Common myeloid progenitor, CD34-positive (primary cell): Measurements from ENCODE around the gene KRTAP22-2.

Experiments used
- CTCF ChIA-PET: fragments of 350-600 bp; sonication (Branson Sonifier 250); formaldehyde crosslinking; loops from one replicate; lab custom pipeline; 2021; ENCODE audit warnings: antibody characterized with exemption; lab: Charles Lee
- POLR2A ChIA-PET: fragments of 350-600 bp; sonication (Branson Sonifier 250); formaldehyde crosslinking; loops from one replicate; lab custom pipeline; 2021; ENCODE audit warnings: antibody characterized with exemption; lab: Charles Lee
- DNase-seq, 3 donors: peaks; one replicate each; pipeline versions ENCODE4 v3.0.0 to v3.0.0-alpha.2; 2013
- H3K27ac ChIP-seq, 2 experiments: 1 replicate in 1 of 2; 2 replicates in 1 of 2; pipeline ENCODE4 v1.7.0; 2013; ENCODE audit warnings: inconsistent platforms in 2 of 2, low read length in 2 of 2, mild to moderate bottlenecking in 2 of 2, low read depth in 1 of 2, moderate library complexity in 1 of 2; ENCODE audit not compliant: severe bottlenecking in 2 of 2, insufficient read depth in 1 of 2, poor library complexity in 1 of 2
- H3K27me3 ChIP-seq, 5 experiments: replicated peaks in 2 of 5; 1 replicate in 3 of 5; 2 replicates in 2 of 5; pipeline versions ENCODE4 v1.6.1 to v1.7.0; 2013; ENCODE audit warnings: low read length in 4 of 5, mild to moderate bottlenecking in 2 of 5, moderate library complexity in 2 of 5, inconsistent platforms in 1 of 5; ENCODE audit not compliant: insufficient read depth in 5 of 5, control insufficient read depth in 4 of 5
- H3K36me3 ChIP-seq, 4 experiments: 1 replicate in 2 of 4; 2 replicates in 2 of 4; pipeline versions ENCODE4 v1.6.1 to v1.7.0; 2013; ENCODE audit warnings: low read length in 3 of 4, control low read depth in 1 of 4, mild to moderate bottlenecking in 1 of 4; ENCODE audit not compliant: control insufficient read depth in 4 of 4, insufficient read depth in 4 of 4
- H3K4me1 ChIP-seq, 4 experiments: 1 replicate in 3 of 4; 2 replicates in 1 of 4; pipeline versions ENCODE4 v1.6.1 to v1.7.1; 2013; ENCODE audit warnings: low read length in 3 of 4, mild to moderate bottlenecking in 3 of 4, control low read depth in 1 of 4, inconsistent platforms in 1 of 4, moderate library complexity in 1 of 4; ENCODE audit not compliant: control insufficient read depth in 4 of 4, insufficient read depth in 4 of 4; ENCODE audit errors: control extremely low read depth in 1 of 4
- H3K4me3 ChIP-seq, 7 experiments: 1 replicate in 4 of 7; 2 replicates in 3 of 7; pipeline versions ENCODE4 v1.5.1 to v1.7.0; 2013; ENCODE audit warnings: mild to moderate bottlenecking in 7 of 7, low read length in 6 of 7, moderate library complexity in 6 of 7, inconsistent platforms in 2 of 7, low read depth in 2 of 7, control low read depth in 1 of 7; ENCODE audit not compliant: insufficient read depth in 4 of 7, control insufficient read depth in 1 of 7; ENCODE audit errors: extremely low read depth in 1 of 7
- H3K9me3 ChIP-seq, 5 experiments: 1 replicate in 4 of 5; 2 replicates in 1 of 5; pipeline versions ENCODE4 v1.6.1 to v1.7.1; 2013; ENCODE audit warnings: low read length in 4 of 5, mild to moderate bottlenecking in 2 of 5, inconsistent platforms in 1 of 5, low read depth in 1 of 5, moderate library complexity in 1 of 5; ENCODE audit not compliant: control insufficient read depth in 4 of 5, insufficient read depth in 2 of 5; ENCODE audit errors: control extremely low read depth in 1 of 5
- WGBS: methylation state at CpG from one replicate; pipeline ENCODE4 v1.1.5; 2013; ENCODE audit not compliant: insufficient coverage; 5-methylcytosine and 5-hydroxymethylcytosine counted together

Gene KRTAP22-2

GRCh38 chr21:30600787-30601186, 10.6 kb upstream of the KRTAP22-2 start, which contains the start of gene KRTAP22-1:
KRTAP22-1 (plus strand) TSS chr21:30601087.
- Histone ChIP-seq H3K9me3 (no peaks in the 10 kb centered on the region), H3K27ac (no peak within 1 kb of the TSS), H3K4me3 (no peak within 1 kb of the TSS), H3K4me1 (no peaks in the 10 kb centered on the region), H3K36me3 (no peaks in the 10 kb centered on the region), H3K27me3 (no peaks in the 10 kb centered on the region)
- no peak for DNase-seq
- WGBS, result no CpG with 5 or more reads among the region's 1 CpG
- CTCF ChIA-PET, result no interaction called here
- POLR2A ChIA-PET, result no interaction called here

GRCh38 chr21:30598802-30599201, 8.6 kb upstream of the KRTAP22-2 start, which contains the start of gene KRTAP6-2:
KRTAP6-2 (minus strand) TSS chr21:30598902; CDS start chr21:30598874, 28 bp downstream.
- CTCF ChIA-PET, result no interaction called here
- Histone ChIP-seq H3K4me1 (no peaks in the 10 kb centered on the region), H3K27ac (no peak within 1 kb of the TSS), H3K36me3 (no peaks in the 10 kb centered on the region), H3K27me3 (no peaks in the 10 kb centered on the region), H3K9me3 (no peaks in the 10 kb centered on the region), H3K4me3 (no peak within 1 kb of the TSS)
- DNase-seq, result no peak
- POLR2A ChIA-PET, result no interaction called here
- WGBS, result 91% methylated on average over 6 of the region's 6 CpGs

- no peak within 1 kb of the TSS for H3K27ac ChIP-seq
- DNase-seq, result no peak
- H3K9me3 ChIP-seq, result no peaks in the 10 kb centered on the region
- no peaks in the 10 kb centered on the region for H3K27me3 ChIP-seq
- ChIA-PET POLR2A (no interaction called here), CTCF (no interaction called here)
- WGBS, result 96% methylated on average over 3 of the region's 4 CpGs
- no peaks in the 10 kb centered on the region for H3K4me1 ChIP-seq
- no peak within 1 kb of the TSS for H3K4me3 ChIP-seq
- H3K36me3 ChIP-seq, result no peaks in the 10 kb centered on the region
These were observed 1.9 kb upstream of the KRTAP22-2 start, which contains the start of gene KRTAP6-3 for GRCh38 chr21:30592140-30592539. KRTAP6-3 (plus strand) TSS chr21:30592440; CDS start chr21:30592446, 6 bp downstream.

GRCh38 chr21:30582870-30583269, 7.3 kb downstream of the KRTAP22-2 start:
- Histone ChIP-seq H3K4me1 (no peaks in the 10 kb centered on the region), H3K36me3 (no peaks in the 10 kb centered on the region), H3K27me3 (no peaks in the 10 kb centered on the region), H3K4me3 (no peak overlapping the region), H3K27ac (no peak overlapping the region), H3K9me3 (no peaks in the 10 kb centered on the region)
- POLR2A ChIA-PET, result no interaction called here
- WGBS, result no CpG with 5 or more reads among the region's 1 CpG
- CTCF ChIA-PET, result no interaction called here
- no peak for DNase-seq

GRCh38 chr21:30580132-30580531, 10.1 kb downstream of the KRTAP22-2 start:
- no peak overlapping the region for H3K27ac ChIP-seq
- WGBS, result 57% methylated on average over 2 of the region's 3 CpGs

GRCh38 chr21:30579346-30579745, 10.9 kb downstream of the KRTAP22-2 start:
- no peaks in the 10 kb centered on the region for H3K27me3 ChIP-seq
- no peaks in the 10 kb centered on the region for H3K9me3 ChIP-seq
- CTCF ChIA-PET, result no interaction called here
- H3K4me3 ChIP-seq, result no peak overlapping the region
- POLR2A ChIA-PET, result no interaction called here
- 93% methylated on average over 1 of the region's 1 CpG for WGBS
- no peaks in the 10 kb centered on the region for H3K36me3 ChIP-seq
- no peaks in the 10 kb centered on the region for H3K4me1 ChIP-seq
- DNase-seq, result no peak
- H3K27ac ChIP-seq, result no peak overlapping the region

More at GRCh38 chr21:30580132-30580531, 10.1 kb downstream of the KRTAP22-2 start:
- Histone ChIP-seq H3K36me3 (no peaks in the 10 kb centered on the region), H3K4me1 (no peaks in the 10 kb centered on the region), H3K27me3 (no peaks in the 10 kb centered on the region), H3K9me3 (no peaks in the 10 kb centered on the region), H3K4me3 (no peak overlapping the region)
- POLR2A ChIA-PET, result no interaction called here
- CTCF ChIA-PET, result no interaction called here
- no peak for DNase-seq

GRCh38 chr21:30577766-30578165, 12.4 kb downstream of the KRTAP22-2 start:
- H3K9me3 ChIP-seq, result no peaks in the 10 kb centered on the region
- H3K4me1 ChIP-seq, result no peaks in the 10 kb centered on the region
- no peak overlapping the region for H3K27ac ChIP-seq
- H3K27me3 ChIP-seq, result no peaks in the 10 kb centered on the region
- H3K4me3 ChIP-seq, result no peak overlapping the region
- POLR2A ChIA-PET, result no interaction called here
- DNase-seq, result no peak
- CTCF ChIA-PET, result no interaction called here
- no peaks in the 10 kb centered on the region for H3K36me3 ChIP-seq
